Esophagus muscularis mucosa (tissue), 4 donors: ENCODE results near the gene PPRC1. TPM values are rescaled to one million over a fixed set of nuclear protein-coding genes. Genes with fewer than 3 reads are reported as not detected.

Experiments used
- DNase-seq: peaks from one replicate; pipeline ENCODE4 v3.0.0-alpha.2; 2017; ENCODE audit errors: extremely low spot score
- H3K27ac ChIP-seq, 4 donors: fragments of 200-600 bp; sonication (generic); replicated peaks in 1 of 4; 1 replicate in 3 of 4; 2 replicates in 1 of 4; pipeline ENCODE4 v1.5.1; 2016 to 2019; ENCODE audit warnings: mild to moderate bottlenecking in 1 of 4
- H3K27me3 ChIP-seq, 4 donors: fragments of 200-600 bp; sonication (generic); one replicate each; pipeline versions ENCODE4 v1.5.1 to v1.6.0; 2016 to 2019
- H3K36me3 ChIP-seq, 4 donors: fragments of 200-600 bp; sonication (generic); one replicate each; pipeline ENCODE4 v1.5.1; 2016 to 2019
- H3K4me1 ChIP-seq, 4 donors: fragments of 200-600 bp; sonication (generic); one replicate each; pipeline ENCODE4 v1.5.1; 2016 to 2019
- H3K4me3 ChIP-seq, 4 donors: fragments of 200-600 bp; sonication (generic); 1 replicate in 2 of 4; 2 replicates in 2 of 4; pipeline ENCODE4 v1.5.1; 2016 to 2019; ENCODE audit warnings: mild to moderate bottlenecking in 4 of 4, moderate library complexity in 1 of 4
- H3K9me3 ChIP-seq, 4 donors: fragments of 200-600 bp; sonication (generic); 1 replicate in 3 of 4; 2 replicates in 1 of 4; pipeline ENCODE4 v1.5.1; 2016 to 2019
- CTCF ChIP-seq, 3 experiments: fragments of 200-600 bp in 2 of 3; fragments of 450-650 bp in 1 of 3; sonication (generic) in 2 of 3; IDR thresholded peaks; one replicate each; pipeline ENCODE4 v1.5.1; 2017 to 2019; ENCODE audit warnings: antibody characterized with exemption in 3 of 3, mild to moderate bottlenecking in 2 of 3, moderate library complexity in 1 of 3
- EP300 ChIP-seq: sonication (generic); formaldehyde crosslinking; IDR thresholded peaks from one replicate; pipeline ENCODE4 v1.6.1; 2017; ENCODE audit warnings: antibody characterized with exemption
- POLR2A ChIP-seq: fragments of 450-650 bp; IDR thresholded peaks from one replicate; pipeline ENCODE4 v1.6.1; 2017; ENCODE audit warnings: antibody characterized with exemption, moderate library complexity, mild to moderate bottlenecking, low read depth
- POLR2AphosphoS5 ChIP-seq, 2 donors: sonication (generic); formaldehyde crosslinking; IDR thresholded peaks; one replicate each; pipeline ENCODE4 v1.6.1; 2017; ENCODE audit warnings: antibody characterized with exemption in 2 of 2
- WGBS: methylation state at CpG from one replicate; pipeline ENCODE4 v1.1.5; 2018; 5-methylcytosine and 5-hydroxymethylcytosine counted together
- intact Hi-C: fragments of 100-400 bp; cut with DNase I; formaldehyde crosslinking; loops from one replicate; pipeline ENCODE4 v1.15.1; 2023
- total RNA-seq, 4 donors: library from RNA; depleted of rRNA; stranded (reverse); fragments of >200 nt; gene quantifications; one replicate each; pipeline versions ENCODE4 v1.1.0 to v1.2.1, GENCODE V29; 2016

The PPRC1 gene
- total RNA-seq, 4 donors from 2014 or later, result 10.8 to 49.5 (median 20.9) TPM

GRCh38 chr10:102152545-102152890, 19.7 kb downstream of the PPRC1 start:
- Histone ChIP-seq H3K36me3 (peaks cover 23 to 67% (median 59%) of the 10 kb centered on the region in 4 donors), H3K4me3 (peak overlapping the region; percentile 73 to 89 (median 86)), H3K27me3 (no peaks in the 10 kb centered on the region), H3K27ac (peak overlapping the region; percentile 83 to 98 (median 90)), H3K4me1 (peaks cover 24 to 34% (median 28%) of the 10 kb centered on the region in 4 donors), H3K9me3 (no peaks in the 10 kb centered on the region)
- TF ChIP-seq EP300, result no peak
- TF ChIP-seq POLR2AphosphoS5 (IDR thresholded peaks at IDR 0.05), result no peak
- TF ChIP-seq POLR2A, result no peak
- no peak for TF ChIP-seq CTCF (IDR thresholded peaks at IDR 0.05)
- no peak for DNase-seq
- 0% methylated on average over 7 of the region's 19 CpGs for WGBS
- intact Hi-C loops, result loop anchor here (5.0 to 10.0 kb wide), 2 partner anchors 335 to 352 kb away; partner anchors contain the start of genes ACTR1A, OGA and SUFU

- WGBS, result 43% methylated on average over 5 of the region's 5 CpGs
- TF ChIP-seq POLR2A (no peak), EP300 (no peak), CTCF (IDR thresholded peaks at IDR 0.05) (no peak), POLR2AphosphoS5 (IDR thresholded peaks at IDR 0.05) (no peak)
- Histone ChIP-seq H3K36me3 (peaks cover 28 to 67% (median 59%) of the 10 kb centered on the region in 4 donors), H3K27me3 (no peaks in the 10 kb centered on the region), H3K4me3 (peak overlapping the region; percentile 73 to 89 (median 86)), H3K27ac (peak overlapping the region; percentile 83 to 98 (median 90)), H3K4me1 (peaks cover 24 to 34% (median 28%) of the 10 kb centered on the region in 4 donors), H3K9me3 (no peaks in the 10 kb centered on the region)
- intact Hi-C loops, result loop anchor here (5.0 to 10.0 kb wide), 2 partner anchors 336 to 352 kb away; partner anchors contain the start of genes ACTR1A, OGA and SUFU
- DNase-seq, result no peak
Observed at GRCh38 chr10:102153093-102153620, 20.3 kb downstream of the PPRC1 start.

GRCh38 chr10:102154466-102155116, 21.8 kb downstream of the PPRC1 start:
- Histone ChIP-seq H3K4me1 (peaks cover 24 to 34% (median 28%) of the 10 kb centered on the region in 4 donors), H3K4me3 (no peak overlapping the region), H3K36me3 (peaks cover 24 to 67% (median 59%) of the 10 kb centered on the region in 4 donors), H3K27ac (no peak overlapping the region), H3K9me3 (no peaks in the 10 kb centered on the region), H3K27me3 (no peaks in the 10 kb centered on the region)
- TF ChIP-seq EP300 (no peak), POLR2AphosphoS5 (IDR thresholded peaks at IDR 0.05) (no peak), CTCF (IDR thresholded peaks at IDR 0.05) (no peak), POLR2A (no peak)
- intact Hi-C loops, result loop anchor here (5.0 to 10.0 kb wide), 2 partner anchors 337 to 350 kb away; partner anchors contain the start of genes ACTR1A, OGA and SUFU
- 91% methylated on average over 11 of the region's 11 CpGs for WGBS
- no peak for DNase-seq

GRCh38 chr10:102157224-102157623, 24.4 kb downstream of the PPRC1 start:
- Histone ChIP-seq H3K9me3 (no peaks in the 10 kb centered on the region), H3K4me3 (no peak overlapping the region), H3K27ac (no peak overlapping the region), H3K4me1 (peaks cover 16 to 25% (median 21%) of the 10 kb centered on the region in 4 donors), H3K27me3 (no peaks in the 10 kb centered on the region), H3K36me3 (peaks cover 50 to 79% (median 73%) of the 10 kb centered on the region in 4 donors)
- intact Hi-C loops, result loop anchor here (10.0 kb wide), 1 partner anchor 348 kb away; the partner anchor contains the start of genes ACTR1A and SUFU
- TF ChIP-seq EP300 (no peak), POLR2A (no peak), POLR2AphosphoS5 (IDR thresholded peaks at IDR 0.05) (no peak), CTCF (IDR thresholded peaks at IDR 0.05) (no peak)
- WGBS, result 86% methylated on average over 3 of the region's 3 CpGs
- DNase-seq, result no peak
